ENCODE data around the gene DYRK2. TPM values are rescaled to one million over a fixed set of nuclear protein-coding genes. Genes with fewer than 3 reads are reported as not detected.

Gene DYRK2
- total and polyA plus RNA-seq, 12 donors, result 2.8 to 22.4 (median 14.1) TPM

DNA sequence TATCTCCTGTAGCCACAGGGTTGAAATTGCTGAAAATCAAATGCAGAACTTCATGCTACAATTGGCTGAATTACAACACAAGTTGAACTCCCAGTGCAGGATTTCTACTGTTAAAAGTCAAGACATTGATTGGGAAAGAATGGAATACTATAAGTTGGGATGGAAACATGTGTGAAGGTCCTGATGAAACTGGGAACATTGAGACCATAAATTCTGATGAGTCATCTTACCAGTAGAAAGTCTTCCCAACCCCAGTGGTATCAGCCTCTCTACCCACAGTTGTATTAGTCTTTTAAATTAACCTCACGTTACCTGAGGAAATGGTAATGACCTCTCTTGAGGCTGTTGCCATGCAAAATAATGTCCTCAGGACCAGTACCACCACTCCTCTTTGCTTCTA, 27.4 kb upstream of the DYRK2 start:
- intact Hi-C loops (cut with DNase I), result no loop called here
- Histone ChIP-seq H3K27ac (no peak overlapping the region), H3K4me3 (no peak overlapping the region), H3K36me3 (replicated peaks in 1 of 2) (no peaks in the 10 kb centered on the region), H3K9me3 (replicated peaks in 1 of 3) (no peaks in the 10 kb centered on the region), H3K27me3 (no peaks in the 10 kb centered on the region), H3K4me1 (replicated peaks in 1 of 2) (no peaks in the 10 kb centered on the region)
- WGBS, 4 donors, result 82 to 88% (median 85%) methylated on average over 1 of the region's 1 CpG
- TF ChIP-seq POLR2A (IDR thresholded peaks at IDR 0.05), result no peak
- TF ChIP-seq, protein P1, sequence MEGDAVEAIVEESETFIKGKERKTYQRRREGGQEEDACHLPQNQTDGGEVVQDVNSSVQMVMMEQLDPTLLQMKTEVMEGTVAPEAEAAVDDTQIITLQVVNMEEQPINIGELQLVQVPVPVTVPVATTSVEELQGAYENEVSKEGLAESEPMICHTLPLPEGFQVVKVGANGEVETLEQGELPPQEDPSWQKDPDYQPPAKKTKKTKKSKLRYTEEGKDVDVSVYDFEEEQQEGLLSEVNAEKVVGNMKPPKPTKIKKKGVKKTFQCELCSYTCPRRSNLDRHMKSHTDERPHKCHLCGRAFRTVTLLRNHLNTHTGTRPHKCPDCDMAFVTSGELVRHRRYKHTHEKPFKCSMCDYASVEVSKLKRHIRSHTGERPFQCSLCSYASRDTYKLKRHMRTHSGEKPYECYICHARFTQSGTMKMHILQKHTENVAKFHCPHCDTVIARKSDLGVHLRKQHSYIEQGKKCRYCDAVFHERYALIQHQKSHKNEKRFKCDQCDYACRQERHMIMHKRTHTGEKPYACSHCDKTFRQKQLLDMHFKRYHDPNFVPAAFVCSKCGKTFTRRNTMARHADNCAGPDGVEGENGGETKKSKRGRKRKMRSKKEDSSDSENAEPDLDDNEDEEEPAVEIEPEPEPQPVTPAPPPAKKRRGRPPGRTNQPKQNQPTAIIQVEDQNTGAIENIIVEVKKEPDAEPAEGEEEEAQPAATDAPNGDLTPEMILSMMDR (IDR thresholded peaks at IDR 0.05), result no peak
- no peak for DNase-seq

DNA sequence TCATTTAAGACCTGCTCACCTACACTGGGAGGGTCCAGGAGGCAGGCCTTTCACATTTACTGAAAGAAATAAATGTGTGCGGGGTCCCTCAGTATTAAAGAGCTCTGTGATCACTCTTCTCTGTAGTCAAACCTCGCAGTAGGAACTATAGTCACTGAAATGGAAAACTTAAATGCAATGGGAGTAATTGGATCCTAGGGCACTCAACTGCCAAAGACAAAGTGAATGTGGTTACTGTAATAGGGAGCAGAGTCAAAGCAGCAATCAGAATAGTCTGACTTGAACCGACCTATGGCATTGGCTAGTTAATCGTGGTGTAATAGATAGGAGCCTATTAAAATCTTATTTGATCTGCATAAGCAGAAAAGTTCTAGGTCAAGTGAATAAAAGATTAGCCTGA, 26.6 kb upstream of the DYRK2 start:
- H3K27ac ChIP-seq, result no peak overlapping the region
- no peaks in the 10 kb centered on the region for H3K36me3 ChIP-seq (replicated peaks in 1 of 2)
- H3K4me1 ChIP-seq (replicated peaks in 1 of 2), result no peaks in the 10 kb centered on the region
- intact Hi-C loops (cut with DNase I), result no loop called here
- H3K9me3 ChIP-seq (replicated peaks in 1 of 3), result no peaks in the 10 kb centered on the region
- TF ChIP-seq, protein P1 (IDR thresholded peaks at IDR 0.05), result no peak
- no peak for TF ChIP-seq POLR2A (IDR thresholded peaks at IDR 0.05)
- 89 to 95% (median 92%) methylated on average over 4 of the region's 4 CpGs for WGBS, 4 donors
- H3K27me3 ChIP-seq, result no peaks in the 10 kb centered on the region
- no peak for DNase-seq
- H3K4me3 ChIP-seq, result no peak overlapping the region

DNA sequence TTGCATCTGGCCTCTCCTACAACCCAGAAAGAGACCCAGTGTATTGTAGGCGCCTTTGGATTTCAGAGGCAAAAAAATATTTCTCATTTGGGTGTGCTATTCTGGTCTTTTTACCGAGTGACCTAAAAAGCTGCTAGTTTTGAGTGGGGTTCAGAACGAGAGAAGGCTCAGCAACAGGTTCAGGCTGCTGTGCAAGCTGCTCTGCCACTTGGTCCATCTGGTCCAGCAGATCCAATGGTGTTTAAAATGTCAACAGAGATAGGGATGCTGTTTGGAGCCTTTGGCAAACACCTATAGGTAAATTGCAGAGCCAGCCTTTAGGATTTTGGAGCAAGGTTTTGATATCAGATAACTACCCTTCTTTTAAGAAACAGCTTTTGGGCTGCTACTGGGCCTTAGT, 25.3 kb upstream of the DYRK2 start:
- DNase-seq, result no peak
- Histone ChIP-seq H3K4me3 (no peak overlapping the region), H3K9me3 (replicated peaks in 1 of 3) (no peaks in the 10 kb centered on the region), H3K4me1 (replicated peaks in 1 of 2) (no peaks in the 10 kb centered on the region), H3K27me3 (no peaks in the 10 kb centered on the region), H3K27ac (no peak overlapping the region), H3K36me3 (replicated peaks in 1 of 2) (no peaks in the 10 kb centered on the region)
- 81 to 95% (median 88%) methylated on average over 3 of the region's 3 CpGs for WGBS, 4 donors
- intact Hi-C loops (cut with DNase I), result no loop called here
- TF ChIP-seq POLR2A (IDR thresholded peaks at IDR 0.05), result no peak
- TF ChIP-seq, protein P1 (IDR thresholded peaks at IDR 0.05), result no peak

DNA sequence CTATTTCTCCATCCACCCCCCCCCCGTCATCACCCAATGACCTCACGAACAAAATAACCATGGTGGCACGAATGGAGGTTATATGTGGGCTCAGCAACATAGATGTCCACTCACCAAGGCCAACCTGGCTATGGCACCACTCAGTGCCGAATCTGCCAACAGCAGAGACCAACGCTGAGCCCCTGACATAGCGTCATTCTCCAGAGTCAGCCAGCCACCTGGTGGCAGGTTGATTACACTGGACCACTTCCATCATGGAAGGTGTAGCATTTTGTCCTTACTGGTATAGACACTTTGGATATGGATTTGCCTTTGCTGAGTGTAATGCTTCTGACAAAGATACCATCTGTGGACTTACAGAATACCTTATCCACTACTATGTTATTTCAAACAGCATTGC, 24.2 kb upstream of the DYRK2 start:
- H3K36me3 ChIP-seq (replicated peaks in 1 of 2), result no peaks in the 10 kb centered on the region
- 86 to 100% (median 92%) methylated on average over 5 to 6 of the region's 6 CpGs for WGBS, 4 donors
- DNase-seq, result no peak
- no peaks in the 10 kb centered on the region for H3K27me3 ChIP-seq
- no peak overlapping the region for H3K4me3 ChIP-seq
- H3K9me3 ChIP-seq (replicated peaks in 1 of 3), result no peaks in the 10 kb centered on the region
- no peak for TF ChIP-seq POLR2A (IDR thresholded peaks at IDR 0.05)
- TF ChIP-seq, protein P1 (IDR thresholded peaks at IDR 0.05), result no peak
- H3K4me1 ChIP-seq (replicated peaks in 1 of 2), result no peaks in the 10 kb centered on the region
- H3K27ac ChIP-seq, result no peak overlapping the region
- intact Hi-C loops (cut with DNase I), result no loop called here

Measured in adrenal gland (tissue), 12 donors.